Activated naive CD8-positive, alpha-beta T cell treated with anti-CD3 and anti-CD28 coated beads for 36 hours (primary cell): Measurements from ENCODE around the gene OR11H1. TPM values are rescaled to one million over a fixed set of nuclear protein-coding genes. Genes with fewer than 3 reads are reported as not detected.
"Not testable (repeated sequence)": the region's sequence is repeated elsewhere in the genome, so short reads cannot be mapped to it uniquely, and the experiment has no call there.

ENCODE experiments used
- DNase-seq: peaks from one replicate; pipeline ENCODE4 v3.0.0; 2021
- H3K27ac Mint-ChIP-seq: one replicate; pipeline ENCODE4 v1.8.0; 2022; ENCODE audit warnings: mild to moderate bottlenecking, moderate library complexity, mixed read lengths
- H3K27me3 Mint-ChIP-seq: one replicate; pipeline ENCODE4 v1.8.0; 2022; ENCODE audit warnings: mild to moderate bottlenecking, mixed read lengths
- H3K36me3 Mint-ChIP-seq: one replicate; pipeline ENCODE4 v1.8.0; 2021; ENCODE audit warnings: mild to moderate bottlenecking, mixed read lengths
- H3K4me1 Mint-ChIP-seq: one replicate; pipeline ENCODE4 v1.8.0; 2021; ENCODE audit warnings: mixed read lengths
- H3K4me3 Mint-ChIP-seq: one replicate; pipeline ENCODE4 v1.8.0; 2022; ENCODE audit warnings: mild to moderate bottlenecking, moderate library complexity, mixed read lengths
- H3K9me3 Mint-ChIP-seq: one replicate; pipeline ENCODE4 v1.8.0; 2022; ENCODE audit warnings: mixed read lengths
- total RNA-seq, 2 experiments: library from RNA; stranded (reverse); gene quantifications; one replicate each; pipeline ENCODE4 v1.2.3, GENCODE V29; 2021

OR11H1 gene
- not detected for total RNA-seq

- H3K9me3 Mint-ChIP-seq, H3K4me3 Mint-ChIP-seq, DNase-seq, H3K4me1 Mint-ChIP-seq, H3K27me3 Mint-ChIP-seq, H3K27ac Mint-ChIP-seq, H3K36me3 Mint-ChIP-seq: not testable (repeated sequence)
These were observed at the start of gene OR11H1 for GRCh38 chr22:15527892-15528291. OR11H1 (plus strand) TSS chr22:15528192; CDS start chr22:15528192, 0 bp downstream.

GRCh38 chr22:15509967-15510366, 18.0 kb upstream of the OR11H1 start:
- not testable (repeated sequence) for H3K36me3 Mint-ChIP-seq, H3K27ac Mint-ChIP-seq, H3K4me1 Mint-ChIP-seq

GRCh38 chr22:15515896-15516295, 12.1 kb upstream of the OR11H1 start:
- H3K9me3 Mint-ChIP-seq, H3K27ac Mint-ChIP-seq, DNase-seq, H3K4me1 Mint-ChIP-seq, H3K4me3 Mint-ChIP-seq, H3K27me3 Mint-ChIP-seq, H3K36me3 Mint-ChIP-seq: not testable (repeated sequence)

More at GRCh38 chr22:15509967-15510366, 18.0 kb upstream of the OR11H1 start:
- H3K9me3 Mint-ChIP-seq, H3K27me3 Mint-ChIP-seq, H3K4me3 Mint-ChIP-seq, DNase-seq: not testable (repeated sequence)

GRCh38 chr22:15553767-15554166, 25.8 kb downstream of the OR11H1 start:
- not testable (repeated sequence) for DNase-seq, H3K4me1 Mint-ChIP-seq, H3K4me3 Mint-ChIP-seq, H3K27ac Mint-ChIP-seq, H3K36me3 Mint-ChIP-seq, H3K27me3 Mint-ChIP-seq, H3K9me3 Mint-ChIP-seq

- H3K27me3 Mint-ChIP-seq, H3K36me3 Mint-ChIP-seq, H3K9me3 Mint-ChIP-seq, H3K4me3 Mint-ChIP-seq, H3K27ac Mint-ChIP-seq, H3K4me1 Mint-ChIP-seq, DNase-seq: not testable (repeated sequence)
These were observed 35.5 kb downstream of the OR11H1 start for GRCh38 chr22:15563461-15563860.

- H3K4me3 Mint-ChIP-seq, H3K9me3 Mint-ChIP-seq, H3K27ac Mint-ChIP-seq: not testable (repeated sequence)
These were observed 37.1 kb downstream of the OR11H1 start for GRCh38 chr22:15565063-15565462.

More at GRCh38 chr22:15565063-15565462, 37.1 kb downstream of the OR11H1 start:
- not testable (repeated sequence) for H3K4me1 Mint-ChIP-seq, H3K36me3 Mint-ChIP-seq, H3K27me3 Mint-ChIP-seq, DNase-seq

Other genes starting within 250 kb of the OR11H1 start
- not detected for gene POTEH, start 161.8 kb downstream of the OR11H1 start, total RNA-seq